ENCODE results near the gene NOX3. TPM values are rescaled to one million over a fixed set of nuclear protein-coding genes. Genes with fewer than 3 reads are reported as not detected.

NOX3 gene
- total and polyA plus RNA-seq, 2 experiments from 2014 or later, result not detected

- Histone ChIP-seq H3K9me2 (replicated peaks; ENCODE audit: insufficient read depth) (no peaks in the 10 kb centered on the region), H4K20me1 (ENCODE audit: insufficient read depth, poor library complexity, severe bottlenecking) (no peaks in the 10 kb centered on the region), H3K79me2 (no peaks in the 10 kb centered on the region), H3K36me3 (replicated peaks; ENCODE audit: insufficient read depth, low read depth) (no peaks in the 10 kb centered on the region), H3K4me2 (no peak overlapping the region), H3K27me3 (no peaks in the 10 kb centered on the region), H3K9me3 (ENCODE audit: low read depth) (no peaks in the 10 kb centered on the region), H3K4me3 (no peak overlapping the region), H2AFZ (no peak overlapping the region), H3K27ac (no peak overlapping the region), H3K4me1 (ENCODE audit: insufficient read depth) (no peaks in the 10 kb centered on the region)
- TF ChIP-seq CTCF (IDR thresholded peaks at IDR 0.05; ENCODE audit: poor library complexity), result no peak
- TF ChIP-seq EZH2 (IDR thresholded peaks at IDR 0.05; ENCODE audit: borderline replicate concordance), result no peak
- TF ChIP-seq EZH2phosphoT487 (IDR thresholded peaks at IDR 0.05; ENCODE audit: low read depth, severe bottlenecking, unreplicated experiment), result no peak
- no peak for DNase-seq (ENCODE audit: low spot score)
- 85% methylated on average over 3 of the region's 3 CpGs for WGBS (ENCODE audit: low lambda C conversion rate, missing lambda C conversion rate)
Measured at GRCh38 chr6:155382338-155382685, 73.3 kb downstream of the NOX3 start.

- no peak for DNase-seq (ENCODE audit: low spot score)
- H3K27ac ChIP-seq, result no peak overlapping the region
- no peak overlapping the region for H2AFZ ChIP-seq
- H3K4me1 ChIP-seq (ENCODE audit: insufficient read depth), result no peaks in the 10 kb centered on the region
- no peaks in the 10 kb centered on the region for H3K27me3 ChIP-seq
- no peaks in the 10 kb centered on the region for H3K9me3 ChIP-seq (ENCODE audit: low read depth)
- no peaks in the 10 kb centered on the region for H3K79me2 ChIP-seq
- H4K20me1 ChIP-seq (ENCODE audit: insufficient read depth, poor library complexity, severe bottlenecking), result no peaks in the 10 kb centered on the region
- no peaks in the 10 kb centered on the region for H3K36me3 ChIP-seq (replicated peaks; ENCODE audit: insufficient read depth, low read depth)
- no peak for TF ChIP-seq CTCF (IDR thresholded peaks at IDR 0.05; ENCODE audit: poor library complexity)
- no peak for TF ChIP-seq EZH2phosphoT487 (IDR thresholded peaks at IDR 0.05; ENCODE audit: low read depth, severe bottlenecking, unreplicated experiment)
- no peak for TF ChIP-seq EZH2 (IDR thresholded peaks at IDR 0.05; ENCODE audit: borderline replicate concordance)
- H3K4me3 ChIP-seq, result no peak overlapping the region
- H3K9me2 ChIP-seq (replicated peaks; ENCODE audit: insufficient read depth), result no peaks in the 10 kb centered on the region
- H3K4me2 ChIP-seq, result no peak overlapping the region
- 57% methylated on average over 5 of the region's 5 CpGs for whole genome bisulfite sequencing (ENCODE audit: low lambda C conversion rate, missing lambda C conversion rate)
Measured at GRCh38 chr6:155381673-155382337, 73.8 kb downstream of the NOX3 start.

- no peaks in the 10 kb centered on the region for H3K79me2 ChIP-seq
- no peak overlapping the region for H3K4me3 ChIP-seq
- no peak for DNase-seq (ENCODE audit: low spot score)
- H3K4me1 ChIP-seq (ENCODE audit: insufficient read depth), result no peaks in the 10 kb centered on the region
- no peaks in the 10 kb centered on the region for H3K9me2 ChIP-seq (replicated peaks; ENCODE audit: insufficient read depth)
- H3K27ac ChIP-seq, result no peak overlapping the region
- no peaks in the 10 kb centered on the region for H3K9me3 ChIP-seq (ENCODE audit: low read depth)
- H3K27me3 ChIP-seq, result no peaks in the 10 kb centered on the region
- no peak overlapping the region for H2AFZ ChIP-seq
- H4K20me1 ChIP-seq (ENCODE audit: insufficient read depth, poor library complexity, severe bottlenecking), result no peaks in the 10 kb centered on the region
- no peaks in the 10 kb centered on the region for H3K36me3 ChIP-seq (replicated peaks; ENCODE audit: insufficient read depth, low read depth)
- H3K4me2 ChIP-seq, result no peak overlapping the region
- WGBS (ENCODE audit: low lambda C conversion rate, missing lambda C conversion rate), result 94% methylated on average over 8 of the region's 8 CpGs
- no peak for TF ChIP-seq EZH2phosphoT487 (IDR thresholded peaks at IDR 0.05; ENCODE audit: low read depth, severe bottlenecking, unreplicated experiment)
- no peak for TF ChIP-seq CTCF (IDR thresholded peaks at IDR 0.05; ENCODE audit: poor library complexity)
- TF ChIP-seq EZH2 (IDR thresholded peaks at IDR 0.05; ENCODE audit: borderline replicate concordance), result no peak
Measured at GRCh38 chr6:155380666-155381332, 74.8 kb downstream of the NOX3 start.
